ENCODE results near the gene TMED8.
"Not testable (repeated sequence)": the region's sequence is repeated elsewhere in the genome, so short reads cannot be mapped to it uniquely, and the experiment has no call there.

Gene TMED8

GRCh38 chr14:77320238-77320935 lies 56.5 kb downstream of the TMED8 start, which contains the start of gene POMT2:
TSS of gene POMT2 (minus strand) at chr14:77320883. CDS start at chr14:77320681, 202 bp downstream.
- DNase-seq = peak; percentile 87

- no peak for DNase-seq
These were observed 57.5 kb downstream of the TMED8 start for GRCh38 chr14:77319422-77319821.

GRCh38 chr14:77318756-77319155 lies 58.1 kb downstream of the TMED8 start:
- not testable (repeated sequence) for DNase-seq

GRCh38 chr14:77318006-77318553 lies 58.8 kb downstream of the TMED8 start:
- no peak for DNase-seq

- no peak for DNase-seq
These were observed 60.0 kb downstream of the TMED8 start for GRCh38 chr14:77316872-77317301.

- DNase-seq = no peak
These were observed 60.7 kb downstream of the TMED8 start for GRCh38 chr14:77316195-77316505.

- no peak for DNase-seq
These were observed 62.1 kb downstream of the TMED8 start for GRCh38 chr14:77314539-77315457.

GRCh38 chr14:77314043-77314442 lies 62.9 kb downstream of the TMED8 start:
- DNase-seq = peak; percentile 89

- DNase-seq = no peak
These were observed 63.5 kb downstream of the TMED8 start for GRCh38 chr14:77313371-77313770.

- peak; percentile 67 for DNase-seq
These were observed 65.7 kb downstream of the TMED8 start for GRCh38 chr14:77311217-77311616.

- DNase-seq = no peak
These were observed 66.9 kb downstream of the TMED8 start for GRCh38 chr14:77310026-77310425.

GRCh38 chr14:77309131-77309530 lies 67.8 kb downstream of the TMED8 start:
- no peak for DNase-seq

- no peak for DNase-seq
These were observed 69.9 kb downstream of the TMED8 start for GRCh38 chr14:77306851-77307496.

GRCh38 chr14:77306416-77306815 lies 70.5 kb downstream of the TMED8 start:
- DNase-seq = no peak

- DNase-seq = no peak
These were observed 71.2 kb downstream of the TMED8 start for GRCh38 chr14:77305696-77306095.

- peak; percentile 90 for DNase-seq
These were observed 73.3 kb downstream of the TMED8 start for GRCh38 chr14:77303417-77304156.

- DNase-seq = peak; percentile 44
These were observed 74.0 kb downstream of the TMED8 start for GRCh38 chr14:77302926-77303325.

GRCh38 chr14:77301103-77301502 lies 75.8 kb downstream of the TMED8 start:
- DNase-seq = peak; percentile 68

- no peak for DNase-seq
These were observed 77.1 kb downstream of the TMED8 start for GRCh38 chr14:77299771-77300170.

GRCh38 chr14:77296906-77297305 lies 80.0 kb downstream of the TMED8 start:
- no peak for DNase-seq

GRCh38 chr14:77296155-77296554 lies 80.7 kb downstream of the TMED8 start:
- no peak for DNase-seq

- DNase-seq = peak; percentile 21
These were observed 86.2 kb downstream of the TMED8 start for GRCh38 chr14:77290705-77291104.

- DNase-seq = no peak
These were observed 90.3 kb downstream of the TMED8 start for GRCh38 chr14:77286576-77286975.

Data from fibroblast of skin of right quadriceps (primary cell).